GM18526 (cell line): ENCODE data around the gene P3H1.

ENCODE experiments used
- POLR2A ChIP-seq: IDR thresholded peaks from 3 replicates; pipeline ENCODE4 v1.6.1; 2011; ENCODE audit not compliant: insufficient read length; ENCODE audit errors: extremely low read depth

Gene P3H1

DNA sequence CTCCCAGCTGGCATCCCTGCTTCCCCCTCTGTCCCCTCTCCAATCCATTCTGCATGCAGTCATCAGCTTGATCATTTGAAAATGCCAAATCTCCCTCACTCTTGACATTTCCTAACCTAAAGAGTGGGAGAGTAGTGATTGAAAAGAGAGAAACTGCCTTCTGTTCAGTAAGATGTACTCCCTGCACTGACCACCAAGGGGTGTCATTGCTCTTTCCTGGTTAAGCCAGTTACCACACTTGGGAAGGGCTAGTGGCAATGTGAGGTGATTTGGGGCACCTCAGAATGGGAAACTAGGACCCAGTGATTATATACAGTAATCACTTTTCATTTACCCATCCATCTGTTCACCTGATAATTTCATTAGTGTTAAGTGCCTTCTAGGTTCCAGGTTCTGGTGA is 11.0 kb upstream of the P3H1 start:
- no peak for TF ChIP-seq POLR2A

DNA sequence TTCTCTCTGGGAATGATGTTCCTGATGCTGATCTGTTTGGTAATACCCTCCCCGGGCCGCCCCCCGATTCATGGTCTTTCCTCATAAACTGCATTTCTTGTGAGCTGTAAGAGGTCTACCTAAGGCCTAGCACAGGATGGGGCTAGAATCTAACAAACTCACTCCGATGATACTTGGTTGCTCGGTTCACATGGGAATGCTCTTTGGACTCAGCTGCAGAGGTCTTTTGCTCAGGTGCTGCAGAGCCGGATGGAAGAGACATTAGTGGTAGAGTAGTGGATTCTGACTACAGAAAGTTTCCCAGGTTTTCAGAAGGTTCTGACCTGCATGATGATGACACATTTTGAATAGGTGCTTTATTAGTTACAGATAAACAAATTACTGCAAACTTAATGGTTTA is 9.7 kb upstream of the P3H1 start:
- no peak for TF ChIP-seq POLR2A

DNA sequence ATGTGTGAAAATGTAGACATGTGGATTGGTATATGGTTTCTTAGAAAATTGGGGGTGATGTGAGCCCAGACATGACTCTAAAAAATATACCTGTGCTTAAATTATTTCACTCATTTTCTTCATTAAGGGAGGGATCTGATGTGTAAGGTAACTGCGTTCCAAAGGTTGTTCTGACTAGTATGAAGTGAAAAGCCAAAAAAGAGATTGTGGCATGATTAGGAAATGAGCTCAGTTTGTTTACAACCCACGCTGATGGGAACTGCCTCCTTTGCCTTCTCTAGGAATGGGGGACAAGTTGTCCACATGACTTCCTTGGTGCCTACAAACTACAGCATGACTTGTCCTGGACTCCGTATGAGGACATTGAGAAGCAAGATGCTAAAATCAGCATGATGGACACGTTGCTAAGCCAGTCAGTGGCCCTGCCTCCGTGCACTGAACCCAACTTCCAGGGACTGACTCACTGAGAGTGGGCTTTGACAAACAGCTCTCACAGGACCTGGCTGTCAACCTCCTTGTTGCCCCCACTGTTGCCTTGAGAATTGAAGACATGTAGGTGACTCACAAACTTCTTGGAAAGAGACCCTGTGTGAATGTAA is 8.2 kb upstream of the P3H1 start:
- no peak for TF ChIP-seq POLR2A

DNA sequence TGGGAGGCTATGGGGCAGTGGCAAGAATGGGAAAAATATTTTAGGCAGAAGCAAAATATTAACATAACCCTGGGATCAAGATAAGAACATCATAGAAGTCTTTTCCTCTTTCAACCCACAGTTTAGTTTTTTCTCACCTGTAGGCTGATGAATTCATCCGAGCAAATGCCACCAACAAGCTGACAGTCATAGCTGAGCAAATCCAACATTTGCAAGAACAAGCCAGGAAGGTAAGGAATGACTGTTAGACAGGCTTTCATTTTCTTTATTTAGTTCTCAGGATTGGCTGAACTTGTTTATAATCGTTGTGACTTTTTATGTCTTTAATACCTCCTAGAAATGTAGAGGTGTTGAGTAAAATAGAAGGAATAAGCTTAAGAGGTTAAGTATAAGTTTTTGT is 6.6 kb upstream of the P3H1 start:
- TF ChIP-seq POLR2A = no peak

DNA sequence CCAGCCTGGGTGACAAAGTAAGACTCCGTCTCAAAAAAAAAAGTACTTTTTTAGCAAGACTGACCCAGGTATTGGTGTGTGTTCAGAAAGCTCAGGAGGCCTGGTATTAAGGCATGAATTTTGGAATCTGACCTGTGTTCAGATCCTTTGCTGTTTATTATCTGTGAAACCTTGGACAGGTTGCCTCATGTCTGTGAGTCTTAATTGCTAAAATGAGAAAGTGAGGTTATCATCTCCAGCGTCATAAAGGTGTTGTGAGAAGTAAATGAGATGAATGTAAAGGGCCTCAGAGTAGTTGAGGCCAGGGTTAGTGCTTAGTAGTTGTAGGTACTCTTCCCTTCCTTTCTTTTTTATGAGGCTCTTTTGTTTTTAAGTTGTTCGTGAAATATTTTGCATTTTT is 3.0 kb upstream of the P3H1 start:
- no peak for TF ChIP-seq POLR2A

GRCh38 chr1:42768172-42768571 is 1.3 kb upstream of the P3H1 start:
- TF ChIP-seq POLR2A = no peak

- TF ChIP-seq POLR2A = no peak
Observed at GRCh38 chr1:42767510-42768000, 727 bp upstream of the P3H1 start.

GRCh38 chr1:42765832-42766740 is 742 bp downstream of the P3H1 start:
- no peak for TF ChIP-seq POLR2A

GRCh38 chr1:42765269-42765668 is 1.6 kb downstream of the P3H1 start:
- TF ChIP-seq POLR2A = no peak

DNA sequence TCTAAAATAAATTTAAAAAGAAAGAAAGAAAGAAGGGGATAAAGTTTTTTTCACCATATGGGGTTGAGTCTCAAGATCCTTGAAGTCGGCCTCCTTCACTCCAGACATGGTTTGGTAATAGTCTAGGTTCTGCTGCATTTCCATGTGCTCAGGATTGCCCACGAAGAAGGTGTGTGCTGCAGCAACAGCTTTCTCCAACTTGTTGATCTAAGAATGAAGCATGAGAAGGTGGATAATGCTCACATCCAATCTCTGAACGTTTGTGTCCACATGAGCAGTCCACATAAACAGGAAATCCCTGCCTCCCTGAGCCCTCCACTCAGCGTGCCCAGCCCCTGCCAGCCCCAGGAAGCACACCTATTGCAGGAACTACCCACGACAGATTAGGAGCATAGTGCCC is 4.6 kb downstream of the P3H1 start:
- no peak for TF ChIP-seq POLR2A

- TF ChIP-seq POLR2A = no peak
Observed at GRCh38 chr1:42761567-42761966, 5.3 kb downstream of the P3H1 start.

DNA sequence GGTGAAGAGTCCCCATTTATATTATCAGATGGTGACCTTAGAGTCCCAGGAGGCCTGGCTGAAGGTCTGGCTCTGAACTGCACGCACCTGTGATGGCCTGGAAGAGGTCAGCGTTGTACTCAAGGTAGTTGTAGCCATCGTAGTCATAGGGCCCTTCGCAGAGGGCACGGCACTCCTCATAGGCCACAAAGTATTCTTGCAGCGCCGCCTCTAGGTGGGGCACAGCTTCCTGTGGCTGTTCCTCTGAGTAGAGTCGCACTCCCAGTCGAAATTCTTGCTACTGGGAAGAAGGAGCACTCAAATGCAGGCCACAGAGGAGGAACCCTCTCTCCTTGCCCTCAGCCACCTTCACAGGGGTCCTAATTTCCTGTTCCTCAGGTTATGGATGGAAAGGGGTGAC is 7.7 kb downstream of the P3H1 start:
- no peak for TF ChIP-seq POLR2A

DNA sequence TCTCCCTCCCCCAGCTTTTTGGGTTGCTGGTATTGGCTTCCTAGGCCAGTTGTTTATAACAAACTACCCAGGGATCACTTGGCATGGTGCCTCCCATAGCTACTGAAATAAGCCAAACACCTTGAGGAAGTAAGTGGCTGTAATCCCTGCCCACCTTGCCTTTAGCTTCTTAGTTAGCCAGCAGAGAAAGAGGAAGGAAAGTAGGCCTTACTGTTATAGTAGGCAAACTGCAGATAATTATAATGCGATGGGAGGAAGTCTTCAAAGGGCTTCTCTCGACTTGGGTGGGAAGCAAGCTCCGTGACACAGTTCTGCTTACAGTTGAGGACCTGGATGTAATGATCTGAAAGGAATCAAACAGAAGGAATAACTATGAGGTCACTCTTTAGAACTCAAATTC is 8.2 kb downstream of the P3H1 start:
- no peak for TF ChIP-seq POLR2A

- TF ChIP-seq POLR2A = no peak
Observed at GRCh38 chr1:42757892-42758275, 8.9 kb downstream of the P3H1 start.

GRCh38 chr1:42756956-42757891 is 9.6 kb downstream of the P3H1 start:
- no peak for TF ChIP-seq POLR2A
